ENCODE measurements around the gene N4BP2L2. TPM values are rescaled to one million over a fixed set of nuclear protein-coding genes. Genes with fewer than 3 reads are reported as not detected.

N4BP2L2 gene
- total and polyA plus RNA-seq, 2 of the 13 experiments (the other 11 are each of a cell fraction or from before 2014, with no cell fraction given), result 58.9 to 81.2 TPM

DNA sequence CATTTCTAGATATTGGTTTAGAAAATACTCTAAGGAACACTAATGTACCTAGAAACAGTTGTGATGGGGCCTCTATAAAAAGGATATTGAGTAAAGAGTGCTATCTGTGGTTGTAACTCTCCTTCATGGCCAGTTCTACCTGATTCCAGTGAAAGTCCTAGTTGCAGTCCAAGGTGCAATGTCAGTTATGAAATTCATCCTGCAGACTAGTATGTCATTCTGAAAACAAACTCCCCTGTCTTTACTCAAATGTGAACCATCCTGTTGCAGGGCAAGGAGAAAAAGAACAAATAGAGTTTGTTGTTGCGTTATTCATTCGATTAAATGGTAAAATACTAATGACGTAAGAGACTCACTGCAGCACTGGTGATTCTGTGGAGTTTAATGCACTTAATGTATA is 92.4 kb downstream of the N4BP2L2 start (continued):
- TF ChIP-seq, protein P1, sequence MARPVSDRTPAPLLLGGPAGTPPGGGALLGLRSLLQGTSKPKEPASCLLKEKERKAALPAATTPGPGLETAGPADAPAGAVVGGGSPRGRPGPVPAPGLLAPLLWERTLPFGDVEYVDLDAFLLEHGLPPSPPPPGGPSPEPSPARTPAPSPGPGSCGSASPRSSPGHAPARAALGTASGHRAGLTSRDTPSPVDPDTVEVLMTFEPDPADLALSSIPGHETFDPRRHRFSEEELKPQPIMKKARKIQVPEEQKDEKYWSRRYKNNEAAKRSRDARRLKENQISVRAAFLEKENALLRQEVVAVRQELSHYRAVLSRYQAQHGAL (CRISPR knock-in tag; IDR thresholded peaks at IDR 0.05; ENCODE audit: not compliant biosample characterization), result no peak
- TF ChIP-seq, protein P2, sequence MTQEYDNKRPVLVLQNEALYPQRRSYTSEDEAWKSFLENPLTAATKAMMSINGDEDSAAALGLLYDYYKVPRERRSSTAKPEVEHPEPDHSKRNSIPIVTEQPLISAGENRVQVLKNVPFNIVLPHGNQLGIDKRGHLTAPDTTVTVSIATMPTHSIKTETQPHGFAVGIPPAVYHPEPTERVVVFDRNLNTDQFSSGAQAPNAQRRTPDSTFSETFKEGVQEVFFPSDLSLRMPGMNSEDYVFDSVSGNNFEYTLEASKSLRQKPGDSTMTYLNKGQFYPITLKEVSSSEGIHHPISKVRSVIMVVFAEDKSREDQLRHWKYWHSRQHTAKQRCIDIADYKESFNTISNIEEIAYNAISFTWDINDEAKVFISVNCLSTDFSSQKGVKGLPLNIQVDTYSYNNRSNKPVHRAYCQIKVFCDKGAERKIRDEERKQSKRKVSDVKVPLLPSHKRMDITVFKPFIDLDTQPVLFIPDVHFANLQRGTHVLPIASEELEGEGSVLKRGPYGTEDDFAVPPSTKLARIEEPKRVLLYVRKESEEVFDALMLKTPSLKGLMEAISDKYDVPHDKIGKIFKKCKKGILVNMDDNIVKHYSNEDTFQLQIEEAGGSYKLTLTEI (CRISPR knock-in tag; conservative IDR thresholded peaks at IDR 0.05), result no peak
- TF ChIP-seq, protein P3, sequence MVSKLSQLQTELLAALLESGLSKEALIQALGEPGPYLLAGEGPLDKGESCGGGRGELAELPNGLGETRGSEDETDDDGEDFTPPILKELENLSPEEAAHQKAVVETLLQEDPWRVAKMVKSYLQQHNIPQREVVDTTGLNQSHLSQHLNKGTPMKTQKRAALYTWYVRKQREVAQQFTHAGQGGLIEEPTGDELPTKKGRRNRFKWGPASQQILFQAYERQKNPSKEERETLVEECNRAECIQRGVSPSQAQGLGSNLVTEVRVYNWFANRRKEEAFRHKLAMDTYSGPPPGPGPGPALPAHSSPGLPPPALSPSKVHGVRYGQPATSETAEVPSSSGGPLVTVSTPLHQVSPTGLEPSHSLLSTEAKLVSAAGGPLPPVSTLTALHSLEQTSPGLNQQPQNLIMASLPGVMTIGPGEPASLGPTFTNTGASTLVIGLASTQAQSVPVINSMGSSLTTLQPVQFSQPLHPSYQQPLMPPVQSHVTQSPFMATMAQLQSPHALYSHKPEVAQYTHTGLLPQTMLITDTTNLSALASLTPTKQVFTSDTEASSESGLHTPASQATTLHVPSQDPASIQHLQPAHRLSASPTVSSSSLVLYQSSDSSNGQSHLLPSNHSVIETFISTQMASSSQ (IDR thresholded peaks at IDR 0.05; ENCODE audit: low read depth), result no peak
- TF ChIP-seq, protein P3 (CRISPR knock-in tag; IDR thresholded peaks at IDR 0.05; ENCODE audit: borderline replicate concordance), result no peak; the same call in 1 of the 2 replicates
- TF ChIP-seq AGO1 (IDR thresholded peaks at IDR 0.05; ENCODE audit: low read depth, low read length, poor library complexity, severe bottlenecking) (no peak), ZNF780A (CRISPR knock-in tag; IDR thresholded peaks at IDR 0.05) (no peak), LCORL (IDR thresholded peaks at IDR 0.05) (no peak), LCORL (CRISPR knock-in tag; IDR thresholded peaks at IDR 0.05) (peak; percentile 40; the same call in 1 of the 2 replicates), ZNF782 (CRISPR knock-in tag; IDR thresholded peaks at IDR 0.05; ENCODE audit: borderline replicate concordance) (no peak), MAZ (IDR thresholded peaks at IDR 0.05; ENCODE audit: borderline replicate concordance, low read depth, low read length) (no peak), MAZ (CRISPR knock-in tag; IDR thresholded peaks at IDR 0.05; ENCODE audit: low read depth) (no peak), POLR2A (IDR thresholded peaks at IDR 0.05; ENCODE audit: insufficient read depth in 1 of 2, low read depth in 2 of 2, low read length in 2 of 2) (no peak)
- TF ChIP-seq, protein P4, sequence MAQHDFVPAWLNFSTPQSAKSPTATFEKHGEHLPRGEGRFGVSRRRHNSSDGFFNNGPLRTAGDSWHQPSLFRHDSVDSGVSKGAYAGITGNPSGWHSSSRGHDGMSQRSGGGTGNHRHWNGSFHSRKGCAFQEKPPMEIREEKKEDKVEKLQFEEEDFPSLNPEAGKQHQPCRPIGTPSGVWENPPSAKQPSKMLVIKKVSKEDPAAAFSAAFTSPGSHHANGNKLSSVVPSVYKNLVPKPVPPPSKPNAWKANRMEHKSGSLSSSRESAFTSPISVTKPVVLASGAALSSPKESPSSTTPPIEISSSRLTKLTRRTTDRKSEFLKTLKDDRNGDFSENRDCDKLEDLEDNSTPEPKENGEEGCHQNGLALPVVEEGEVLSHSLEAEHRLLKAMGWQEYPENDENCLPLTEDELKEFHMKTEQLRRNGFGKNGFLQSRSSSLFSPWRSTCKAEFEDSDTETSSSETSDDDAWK (CRISPR knock-in tag; IDR thresholded peaks at IDR 0.05), result no peak
- TF ChIP-seq, protein P5, sequence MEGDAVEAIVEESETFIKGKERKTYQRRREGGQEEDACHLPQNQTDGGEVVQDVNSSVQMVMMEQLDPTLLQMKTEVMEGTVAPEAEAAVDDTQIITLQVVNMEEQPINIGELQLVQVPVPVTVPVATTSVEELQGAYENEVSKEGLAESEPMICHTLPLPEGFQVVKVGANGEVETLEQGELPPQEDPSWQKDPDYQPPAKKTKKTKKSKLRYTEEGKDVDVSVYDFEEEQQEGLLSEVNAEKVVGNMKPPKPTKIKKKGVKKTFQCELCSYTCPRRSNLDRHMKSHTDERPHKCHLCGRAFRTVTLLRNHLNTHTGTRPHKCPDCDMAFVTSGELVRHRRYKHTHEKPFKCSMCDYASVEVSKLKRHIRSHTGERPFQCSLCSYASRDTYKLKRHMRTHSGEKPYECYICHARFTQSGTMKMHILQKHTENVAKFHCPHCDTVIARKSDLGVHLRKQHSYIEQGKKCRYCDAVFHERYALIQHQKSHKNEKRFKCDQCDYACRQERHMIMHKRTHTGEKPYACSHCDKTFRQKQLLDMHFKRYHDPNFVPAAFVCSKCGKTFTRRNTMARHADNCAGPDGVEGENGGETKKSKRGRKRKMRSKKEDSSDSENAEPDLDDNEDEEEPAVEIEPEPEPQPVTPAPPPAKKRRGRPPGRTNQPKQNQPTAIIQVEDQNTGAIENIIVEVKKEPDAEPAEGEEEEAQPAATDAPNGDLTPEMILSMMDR (CRISPR knock-in tag; IDR thresholded peaks at IDR 0.05), result no peak
- TF ChIP-seq, protein P6, sequence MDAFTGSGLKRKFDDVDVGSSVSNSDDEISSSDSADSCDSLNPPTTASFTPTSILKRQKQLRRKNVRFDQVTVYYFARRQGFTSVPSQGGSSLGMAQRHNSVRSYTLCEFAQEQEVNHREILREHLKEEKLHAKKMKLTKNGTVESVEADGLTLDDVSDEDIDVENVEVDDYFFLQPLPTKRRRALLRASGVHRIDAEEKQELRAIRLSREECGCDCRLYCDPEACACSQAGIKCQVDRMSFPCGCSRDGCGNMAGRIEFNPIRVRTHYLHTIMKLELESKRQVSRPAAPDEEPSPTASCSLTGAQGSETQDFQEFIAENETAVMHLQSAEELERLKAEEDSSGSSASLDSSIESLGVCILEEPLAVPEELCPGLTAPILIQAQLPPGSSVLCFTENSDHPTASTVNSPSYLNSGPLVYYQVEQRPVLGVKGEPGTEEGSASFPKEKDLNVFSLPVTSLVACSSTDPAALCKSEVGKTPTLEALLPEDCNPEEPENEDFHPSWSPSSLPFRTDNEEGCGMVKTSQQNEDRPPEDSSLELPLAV (CRISPR knock-in tag; conservative IDR thresholded peaks at IDR 0.05; ENCODE audit: low read depth), result no peak
- TF ChIP-seq, protein P7, sequence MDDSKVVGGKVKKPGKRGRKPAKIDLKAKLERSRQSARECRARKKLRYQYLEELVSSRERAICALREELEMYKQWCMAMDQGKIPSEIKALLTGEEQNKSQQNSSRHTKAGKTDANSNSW (CRISPR knock-in tag; IDR thresholded peaks at IDR 0.05; ENCODE audit: borderline replicate concordance), result no peak
- TF ChIP-seq, protein P8, sequence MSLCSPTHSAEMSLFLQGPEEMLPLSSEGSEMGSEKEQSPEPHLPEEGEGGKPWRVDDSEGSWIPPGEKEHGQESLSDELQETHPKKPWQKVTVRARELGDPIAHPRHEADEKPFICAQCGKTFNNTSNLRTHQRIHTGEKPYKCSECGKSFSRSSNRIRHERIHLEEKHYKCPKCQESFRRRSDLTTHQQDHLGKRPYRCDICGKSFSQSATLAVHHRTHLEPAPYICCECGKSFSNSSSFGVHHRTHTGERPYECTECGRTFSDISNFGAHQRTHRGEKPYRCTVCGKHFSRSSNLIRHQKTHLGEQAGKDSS (CRISPR knock-in tag; IDR thresholded peaks at IDR 0.05; ENCODE audit: borderline replicate concordance, low read depth), result no peak
